ENCODE measurements around the gene UST.

UST gene

GRCh38 chr6:148746363-148747144, at the start of gene UST:
TSS of gene UST (plus strand) at chr6:148747030. CDS start at chr6:148747431, 401 bp downstream.
- peak; percentile 88 for DNase-seq (ENCODE audit: low spot score)

GRCh38 chr6:148697895-148698440, 48.9 kb upstream of the UST start:
- no peak for DNase-seq (ENCODE audit: low spot score)

- no peak for DNase-seq (ENCODE audit: low spot score)
Measured at GRCh38 chr6:148698671-148699180, 48.1 kb upstream of the UST start.

GRCh38 chr6:148700047-148700715, 46.6 kb upstream of the UST start:
- DNase-seq (ENCODE audit: low spot score) = no peak

GRCh38 chr6:148700741-148701311, 46.0 kb upstream of the UST start:
- peak; percentile 64 for DNase-seq (ENCODE audit: low spot score)

- DNase-seq (ENCODE audit: low spot score) = no peak
Measured at GRCh38 chr6:148701375-148701774, 45.5 kb upstream of the UST start.

- DNase-seq (ENCODE audit: low spot score) = no peak
Measured at GRCh38 chr6:148703900-148704299, 42.9 kb upstream of the UST start.

GRCh38 chr6:148704400-148705246, 42.2 kb upstream of the UST start:
- DNase-seq (ENCODE audit: low spot score) = no peak

- DNase-seq (ENCODE audit: low spot score) = no peak
Measured at GRCh38 chr6:148708707-148709106, 38.1 kb upstream of the UST start.

- DNase-seq (ENCODE audit: low spot score) = no peak
Measured at GRCh38 chr6:148709577-148709976, 37.3 kb upstream of the UST start.

GRCh38 chr6:148711833-148712654, 34.8 kb upstream of the UST start:
- DNase-seq (ENCODE audit: low spot score) = no peak

- DNase-seq (ENCODE audit: low spot score) = no peak
Measured at GRCh38 chr6:148713033-148713738, 33.6 kb upstream of the UST start.

- no peak for DNase-seq (ENCODE audit: low spot score)
Measured at GRCh38 chr6:148713921-148714320, 32.9 kb upstream of the UST start.

- DNase-seq (ENCODE audit: low spot score) = no peak
Measured at GRCh38 chr6:148716811-148717210, 30.0 kb upstream of the UST start.

GRCh38 chr6:148720406-148720805, 26.4 kb upstream of the UST start:
- DNase-seq (ENCODE audit: low spot score) = peak; percentile 15

- DNase-seq (ENCODE audit: low spot score) = no peak
Measured at GRCh38 chr6:148720897-148721296, 25.9 kb upstream of the UST start.

- peak; percentile 50 for DNase-seq (ENCODE audit: low spot score)
Measured at GRCh38 chr6:148723484-148723883, 23.3 kb upstream of the UST start.

- no peak for DNase-seq (ENCODE audit: low spot score)
Measured at GRCh38 chr6:148724428-148724827, 22.4 kb upstream of the UST start.

GRCh38 chr6:148727104-148727503, 19.7 kb upstream of the UST start:
- no peak for DNase-seq (ENCODE audit: low spot score)

- DNase-seq (ENCODE audit: low spot score) = no peak
Measured at GRCh38 chr6:148735989-148736388, 10.8 kb upstream of the UST start.
